ENCODE results near the gene COX8A. TPM values are rescaled to one million over a fixed set of nuclear protein-coding genes. Genes with fewer than 3 reads are reported as not detected.

Gene COX8A
- total and polyA plus RNA-seq, 10 of the 15 experiments (the other 5 are each of a cell fraction or from before 2014, with no cell fraction given), result 243 to 1,476 (median 522) TPM

- ChIA-PET SMC1A (ENCODE audit: uncharacterized antibody, unreplicated experiment) (no interaction called here), RAD21 (ENCODE audit: unreplicated experiment) (interaction anchor here (1.2 kb wide), 1 partner anchor 9 kb away, joined by 3 read pairs; no protein-coding TSS in a partner anchor), POLR2A (no interaction called here), CTCF (no interaction called here)
- H3K27ac ChIP-seq (ENCODE audit: control insufficient read depth, insufficient read depth), result no peak overlapping the region
- H3K4me3 ChIP-seq, result no peak overlapping the region
- no peaks in the 10 kb centered on the region for H3K9me3 ChIP-seq (replicated peaks; ENCODE audit: control insufficient read depth, insufficient read depth, low read length)
- H3K79me2 ChIP-seq (ENCODE audit: control insufficient read depth, insufficient read depth, low read length), result peaks cover 9% of the 10 kb centered on the region
- ATAC-seq (no peak), FAIRE-seq (no peak), DNase-seq (ENCODE audit: low read depth, low spot score) (no peak)
- BruUV-seq (replicated peaks), result no TSS peak
- H3K4me2 ChIP-seq (ENCODE audit: control insufficient read depth, insufficient read depth), result no peak overlapping the region
- H3K36me3 ChIP-seq (ENCODE audit: control insufficient read depth in 2 of 2, insufficient read depth in 2 of 2, low read length in 1 of 2), result peaks cover 19 to 30% of the 10 kb centered on the region in 2 experiments; a peak in 3 of 4 replicates
- in situ Hi-C loops (cut with MboI) (no loop called here), intact Hi-C loops (cut with micrococcal nuclease; ENCODE audit: unreplicated experiment) (no loop called here)
- H2AFZ ChIP-seq (ENCODE audit: control insufficient read depth, low read depth, low read length), result no peak overlapping the region
- WGBS (ENCODE audit: insufficient coverage, insufficient replicate concordance, low lambda C conversion rate, missing lambda C conversion rate), result 78% methylated on average over 5 of the region's 5 CpGs
- TF ChIP-seq SP1 (IDR thresholded peaks at IDR 0.05; ENCODE audit: low read depth, low read length) (no peak), WRNIP1 (IDR thresholded peaks at IDR 0.05; ENCODE audit: borderline replicate concordance, low read depth, low read length) (no peak), DPF2 (IDR thresholded peaks at IDR 0.05) (no peak), ZNF24 (IDR thresholded peaks at IDR 0.05) (no peak), EZH2 (IDR thresholded peaks at IDR 0.05; ENCODE audit: borderline replicate concordance, control insufficient read depth, low read depth, low read length) (no peak), MYB (IDR thresholded peaks at IDR 0.05; ENCODE audit: borderline replicate concordance, low read depth, low read length) (no peak)
- TF ChIP-seq, protein P1, sequence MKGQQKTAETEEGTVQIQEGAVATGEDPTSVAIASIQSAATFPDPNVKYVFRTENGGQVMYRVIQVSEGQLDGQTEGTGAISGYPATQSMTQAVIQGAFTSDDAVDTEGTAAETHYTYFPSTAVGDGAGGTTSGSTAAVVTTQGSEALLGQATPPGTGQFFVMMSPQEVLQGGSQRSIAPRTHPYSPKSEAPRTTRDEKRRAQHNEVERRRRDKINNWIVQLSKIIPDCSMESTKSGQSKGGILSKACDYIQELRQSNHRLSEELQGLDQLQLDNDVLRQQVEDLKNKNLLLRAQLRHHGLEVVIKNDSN (IDR thresholded peaks at IDR 0.05; ENCODE audit: borderline replicate concordance, extremely low read length, insufficient read depth, low read depth, low read length), result no peak
- H3K9ac ChIP-seq (ENCODE audit: control insufficient read depth, insufficient read depth, low read length), result no peak overlapping the region
- H3K27me3 ChIP-seq (replicated peaks in 1 of 2; ENCODE audit: control insufficient read depth in 2 of 2, insufficient read depth in 2 of 2, low read length in 1 of 2), result no peaks in the 10 kb centered on the region
- H4K20me1 ChIP-seq (ENCODE audit: control insufficient read depth, insufficient read depth), result no peaks in the 10 kb centered on the region
- H3K4me1 ChIP-seq (ENCODE audit: control insufficient read depth, insufficient read depth, low read length), result peaks cover 3% of the 10 kb centered on the region; the same call in 1 of the 2 replicates
These were observed 18.7 kb downstream of the COX8A start for GRCh38 chr11:63993100-63993499.
